Measurements from ENCODE around the gene LMX1A.

Gene LMX1A

DNA sequence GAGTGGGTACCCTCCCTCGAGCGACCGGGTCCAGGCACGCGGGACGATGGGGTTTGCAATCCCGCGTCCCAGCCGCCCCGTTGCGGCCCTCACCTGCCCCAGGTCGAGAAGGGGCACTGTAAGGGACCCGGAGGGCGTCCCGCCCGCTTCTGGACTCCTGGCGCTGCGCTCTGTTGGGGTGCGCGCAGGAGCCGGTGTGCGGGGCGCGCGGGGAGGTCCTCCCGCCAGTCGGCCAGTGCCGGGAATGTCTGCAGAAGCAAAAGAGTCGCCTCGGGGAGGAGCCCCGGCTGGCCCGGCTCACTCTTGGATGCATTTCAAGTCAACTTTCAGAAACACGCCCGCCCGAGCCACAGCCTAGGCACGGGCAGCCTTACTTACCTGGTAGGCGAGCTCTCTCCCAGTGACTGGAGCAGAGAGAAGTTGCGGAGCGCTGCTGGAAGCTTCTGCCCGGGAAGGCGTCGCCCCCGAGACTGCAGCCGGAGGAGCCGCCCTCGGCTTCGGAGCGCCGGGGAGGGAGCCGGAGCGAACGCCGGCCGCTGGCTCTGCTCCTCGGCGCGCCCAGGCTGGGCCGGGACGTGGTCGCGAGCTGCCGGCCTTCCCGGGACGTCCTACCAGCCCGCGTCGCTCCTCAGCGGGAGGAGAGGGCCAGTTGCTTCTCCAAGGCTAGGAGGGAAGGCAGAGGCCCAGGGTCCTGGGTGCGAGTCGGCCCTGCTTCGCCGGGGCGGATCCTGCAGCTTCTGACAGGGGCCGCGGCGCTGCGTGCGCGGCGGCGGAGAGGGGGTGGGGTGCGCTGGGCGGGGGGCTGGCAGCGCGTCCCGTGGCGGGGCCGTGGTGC, at the start of gene LMX1A:
Gene LMX1A (minus strand): TSS at position 739 of the 835 bp plus-strand sequence. CDS start 1,156 bp downstream, outside the sequence.
- DNase-seq, result no peak

DNA sequence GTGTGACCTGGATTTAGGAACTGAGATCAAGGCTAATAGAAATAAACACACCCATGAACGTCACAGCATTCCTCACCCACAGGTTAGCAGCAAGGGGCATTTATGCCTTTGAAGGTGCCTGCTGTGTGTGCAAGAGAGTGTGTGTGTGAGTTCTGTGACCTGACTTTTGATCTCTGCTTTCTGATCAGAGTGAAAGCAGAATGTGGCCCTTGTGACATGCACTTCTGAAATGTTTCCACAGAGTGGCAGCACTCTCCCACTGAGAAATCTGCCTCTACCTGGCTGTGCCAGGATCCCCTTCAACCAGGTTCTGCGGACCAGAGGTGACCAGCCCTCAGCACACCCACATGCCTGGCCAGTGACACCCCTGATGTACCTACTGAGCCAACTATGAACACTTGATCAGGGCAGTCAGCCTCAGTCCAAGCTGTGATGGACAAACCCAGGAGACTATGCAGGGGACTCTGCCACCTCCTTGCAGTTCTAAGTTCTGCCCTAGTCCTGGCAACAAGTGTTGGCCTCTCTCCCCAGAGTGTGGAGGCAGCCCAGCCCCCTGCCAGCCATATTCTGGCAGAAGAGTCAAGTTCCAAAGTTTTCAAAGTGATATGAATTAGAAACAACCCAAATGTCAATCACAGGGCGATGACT, 47.4 kb upstream of the LMX1A start:
- peak; percentile 9 to 21 for DNase-seq

DNA sequence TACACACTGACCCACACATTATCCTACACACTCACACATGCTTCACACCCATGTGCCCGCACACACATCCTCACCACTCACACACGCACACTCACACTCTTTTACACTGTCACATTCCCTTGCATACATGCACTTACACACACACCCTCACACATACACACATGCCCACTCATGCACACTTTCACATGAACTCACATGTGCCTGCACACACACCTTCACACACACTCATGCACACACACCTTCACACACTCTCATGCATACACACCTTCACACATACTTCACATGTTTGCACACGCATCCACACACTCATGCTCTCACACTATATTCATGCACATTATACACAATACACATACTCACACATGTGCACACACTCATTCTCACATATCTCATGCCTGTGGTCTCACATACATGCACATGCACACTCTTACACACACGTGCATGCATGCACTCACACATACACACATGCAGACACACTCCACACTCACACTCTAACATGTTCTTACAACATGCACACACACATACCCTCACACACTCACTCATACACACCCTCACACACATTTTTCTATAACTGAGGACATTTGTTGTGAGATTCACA, 46.1 kb upstream of the LMX1A start:
- no peak for DNase-seq

DNA sequence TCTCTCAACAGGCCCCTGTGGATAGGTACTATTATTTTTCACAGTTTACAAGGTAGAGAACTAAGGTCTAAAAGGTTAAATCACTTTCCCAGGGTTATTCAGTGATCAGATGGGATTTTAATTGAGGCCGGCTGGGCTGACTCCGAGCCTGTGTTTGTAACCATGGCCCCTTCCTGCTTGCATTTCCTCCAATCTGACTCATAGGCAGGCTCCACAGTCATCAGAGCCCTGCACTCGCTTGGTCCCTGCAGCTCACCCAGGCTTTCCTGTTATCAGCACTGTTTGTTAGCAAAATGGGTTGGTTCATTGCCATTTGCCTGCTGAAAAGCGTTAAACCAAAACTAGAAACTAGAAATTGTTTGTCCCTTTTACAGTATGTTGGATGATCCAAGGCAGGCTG, 41.4 kb upstream of the LMX1A start:
- DNase-seq, result peak in 1 of 2 donors; percentile 4

DNA sequence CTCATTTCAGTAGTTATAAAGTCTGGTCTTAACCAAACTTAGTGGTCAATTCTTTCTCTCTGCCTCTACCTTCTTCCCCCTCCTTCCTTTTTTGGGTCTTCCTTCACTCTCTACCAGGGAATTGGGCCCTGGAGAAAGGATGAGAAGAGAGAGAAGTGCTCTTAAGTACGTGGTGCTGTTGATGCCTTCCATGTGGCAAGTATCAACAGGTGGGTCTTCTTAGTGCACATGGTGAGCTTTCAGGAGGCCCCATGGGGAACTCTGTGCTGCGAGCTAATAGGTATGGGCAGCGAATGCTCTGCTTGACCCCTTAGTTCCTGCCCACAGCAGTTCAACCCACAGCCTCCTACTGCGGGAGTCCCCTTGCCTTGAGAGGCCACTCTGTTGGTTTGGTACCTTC, 39.4 kb upstream of the LMX1A start:
- DNase-seq, result no peak

DNA sequence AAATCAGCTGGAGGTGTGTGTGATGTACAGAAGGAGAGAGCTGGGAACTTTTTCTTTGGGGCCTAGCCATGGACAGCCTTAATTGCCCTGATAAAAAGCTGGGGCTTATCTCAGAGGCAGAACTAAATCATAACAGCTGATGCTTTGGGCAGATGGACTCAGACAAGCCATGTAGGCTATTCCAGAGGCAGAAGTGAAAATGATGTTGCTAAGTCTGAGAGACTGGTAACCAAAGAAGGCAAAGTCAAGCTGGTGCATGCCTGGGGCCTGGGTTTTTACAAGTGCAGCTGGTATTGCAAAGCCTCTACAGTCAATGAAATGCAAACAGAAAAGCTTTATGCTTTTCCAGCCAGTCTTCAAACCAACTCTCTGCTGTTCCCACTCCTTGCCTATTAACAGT, 39.0 kb upstream of the LMX1A start:
- DNase-seq, result no peak

DNA sequence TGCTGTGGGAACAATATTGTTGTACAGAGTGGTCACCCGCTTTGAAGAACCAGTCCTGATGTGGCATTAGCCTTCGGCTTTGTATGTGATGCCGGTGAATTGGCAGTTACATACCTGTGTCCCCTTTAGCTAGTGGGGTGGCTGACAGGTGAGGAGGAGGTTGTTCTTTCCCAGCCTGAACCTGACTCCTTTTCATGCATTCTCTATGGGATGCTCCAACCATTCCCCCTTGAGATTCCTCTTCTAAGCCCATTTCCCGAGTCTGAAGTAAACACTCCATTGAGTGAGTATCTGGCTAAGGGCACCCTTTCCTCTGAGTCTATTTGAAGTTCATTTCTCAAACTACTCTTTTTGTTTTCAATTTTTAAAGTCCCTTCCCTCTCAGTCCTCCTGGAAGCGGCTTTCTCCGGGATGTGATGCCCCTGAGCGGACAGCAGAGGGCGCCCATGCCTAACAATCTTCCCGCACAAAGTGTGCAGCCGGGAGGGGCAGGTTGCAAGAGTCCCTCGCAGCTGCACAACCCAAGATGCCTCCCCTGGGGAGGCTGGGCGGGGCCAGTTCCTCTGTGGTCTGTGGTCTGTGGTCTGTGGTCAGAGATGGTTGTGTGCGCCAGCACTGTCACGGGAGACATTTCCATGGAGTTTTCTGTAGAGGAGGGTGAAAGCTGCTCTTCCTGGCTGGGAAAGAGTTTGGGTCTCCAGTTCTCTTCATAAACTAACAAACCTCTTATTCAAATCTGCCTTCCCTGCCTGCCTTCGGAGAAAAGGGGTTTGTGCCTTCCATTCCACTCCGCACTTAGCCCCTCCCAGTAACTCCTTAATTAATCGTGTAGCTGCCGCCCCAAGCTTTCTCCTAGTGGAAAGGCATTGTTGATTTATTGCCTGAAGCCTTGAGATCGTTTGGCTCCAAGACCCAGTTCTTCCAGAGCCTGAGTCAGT, 36.4 kb upstream of the LMX1A start:
- DNase-seq, result peak; percentile 66 to 87

DNA sequence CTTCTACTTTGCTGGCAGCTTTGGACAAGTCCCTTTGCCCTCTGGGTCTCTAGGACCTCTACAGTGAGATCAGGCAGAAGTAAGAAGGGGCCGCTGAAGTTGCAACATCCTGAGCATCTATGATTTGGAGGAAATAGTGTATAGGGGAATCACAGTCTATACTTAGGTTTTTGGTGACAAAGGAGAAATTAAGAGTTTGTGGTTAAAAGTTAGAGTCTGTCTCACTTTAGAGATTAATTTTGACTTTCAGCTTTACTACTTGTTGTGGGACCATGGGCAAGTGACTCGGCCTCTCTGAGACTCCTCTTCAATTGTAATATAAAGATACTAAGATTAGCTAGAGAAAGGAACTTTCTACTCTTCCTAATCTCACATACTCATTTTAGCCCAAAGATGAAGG, 33.1 kb upstream of the LMX1A start:
- DNase-seq, result no peak

DNA sequence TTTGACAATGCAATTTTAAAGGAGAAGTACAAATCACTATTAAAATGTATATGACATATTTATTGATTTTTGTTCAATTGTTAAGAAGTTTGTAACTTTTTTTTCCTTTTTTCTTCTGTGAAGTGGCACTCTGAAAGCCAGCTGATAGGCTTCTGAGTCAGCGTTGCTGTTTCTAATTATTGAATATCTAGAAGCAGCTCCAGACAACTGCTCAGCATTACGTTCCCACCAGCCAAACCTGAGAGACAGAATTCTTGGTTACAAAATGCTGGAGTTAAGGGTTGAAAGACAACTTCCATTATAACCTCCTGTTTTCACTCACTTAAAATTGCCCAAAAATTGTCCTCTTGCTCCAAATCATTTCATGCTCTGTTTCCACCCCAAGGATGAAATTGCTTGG, 31.4 kb upstream of the LMX1A start:
- DNase-seq, result no peak

DNA sequence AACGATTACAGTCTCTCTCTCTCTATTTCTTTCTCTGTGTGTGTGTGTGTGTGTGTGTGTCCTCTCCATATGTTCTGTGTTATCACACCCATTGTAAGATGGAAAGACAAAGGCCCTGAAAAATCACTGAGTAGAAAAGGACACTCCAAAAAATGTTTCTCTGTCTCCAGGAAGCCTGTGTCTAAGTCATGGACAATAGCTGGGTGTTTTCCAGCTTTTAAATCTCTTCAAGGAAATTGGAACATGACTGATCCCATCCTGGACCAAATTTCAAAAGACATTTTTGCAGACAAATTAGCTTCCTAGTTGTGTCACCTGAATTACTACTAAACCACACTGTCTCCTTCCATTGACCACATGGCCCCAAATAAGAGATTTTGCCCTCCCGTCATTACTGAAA, 31.0 kb upstream of the LMX1A start:
- DNase-seq, result no peak

DNA sequence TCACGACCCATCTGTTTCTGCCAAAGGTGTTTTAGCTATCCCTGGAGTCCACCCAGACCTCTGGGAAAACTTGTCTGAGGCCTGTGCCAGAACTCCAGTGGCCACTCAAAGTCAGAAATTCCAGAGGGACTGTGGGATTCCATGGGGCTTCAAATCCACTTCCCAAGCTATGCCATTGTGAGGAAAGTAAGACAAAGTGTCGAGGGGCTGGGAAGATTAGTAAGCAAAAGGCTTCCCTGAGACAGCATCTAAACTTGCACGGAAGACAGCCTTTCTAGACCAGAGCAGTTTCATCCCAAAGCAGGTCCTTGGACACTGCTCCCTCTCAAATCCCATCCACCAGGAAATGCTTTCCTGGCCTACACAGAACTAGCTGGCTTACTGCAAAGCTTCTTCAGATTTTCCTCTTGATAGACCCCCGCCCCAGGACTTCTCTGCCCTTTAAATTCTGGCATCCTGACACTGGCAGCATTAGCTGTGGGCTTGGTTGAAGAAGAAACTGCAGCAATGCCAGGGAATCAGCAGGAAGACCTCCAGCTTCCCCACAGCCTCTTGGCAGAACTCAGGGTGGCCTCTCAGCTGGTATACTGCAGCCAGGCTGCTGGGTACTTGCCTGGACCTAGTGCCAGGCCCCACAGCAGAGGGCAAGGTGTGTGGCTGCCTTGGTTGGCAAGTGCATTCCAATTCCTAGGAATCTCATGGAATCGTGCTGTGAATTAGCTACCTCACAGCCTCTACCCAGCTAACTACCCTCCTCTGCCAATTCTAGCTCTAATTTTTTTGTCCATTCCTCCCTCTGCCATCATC, 27.3 kb upstream of the LMX1A start:
- DNase-seq, result no peak

DNA sequence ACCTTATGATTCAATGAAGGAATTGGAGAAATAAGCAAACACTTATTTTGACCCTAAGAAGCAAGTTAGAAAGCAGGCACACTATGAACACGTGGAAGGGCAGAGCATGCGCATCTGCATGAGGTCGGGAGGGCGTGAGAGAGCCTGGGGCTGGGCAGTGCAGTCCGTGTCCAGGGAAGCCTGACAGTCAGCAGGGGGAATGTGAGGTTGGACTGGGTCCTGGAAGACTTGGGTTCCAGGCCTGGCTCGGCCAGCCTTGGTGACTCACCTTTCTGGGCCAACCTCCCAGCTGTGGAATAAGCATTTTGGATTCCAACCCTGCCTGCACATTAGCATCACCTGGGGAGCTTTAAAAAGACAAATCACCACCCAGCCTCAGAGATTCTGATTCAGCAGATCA, 26.6 kb upstream of the LMX1A start:
- no peak for DNase-seq

DNA sequence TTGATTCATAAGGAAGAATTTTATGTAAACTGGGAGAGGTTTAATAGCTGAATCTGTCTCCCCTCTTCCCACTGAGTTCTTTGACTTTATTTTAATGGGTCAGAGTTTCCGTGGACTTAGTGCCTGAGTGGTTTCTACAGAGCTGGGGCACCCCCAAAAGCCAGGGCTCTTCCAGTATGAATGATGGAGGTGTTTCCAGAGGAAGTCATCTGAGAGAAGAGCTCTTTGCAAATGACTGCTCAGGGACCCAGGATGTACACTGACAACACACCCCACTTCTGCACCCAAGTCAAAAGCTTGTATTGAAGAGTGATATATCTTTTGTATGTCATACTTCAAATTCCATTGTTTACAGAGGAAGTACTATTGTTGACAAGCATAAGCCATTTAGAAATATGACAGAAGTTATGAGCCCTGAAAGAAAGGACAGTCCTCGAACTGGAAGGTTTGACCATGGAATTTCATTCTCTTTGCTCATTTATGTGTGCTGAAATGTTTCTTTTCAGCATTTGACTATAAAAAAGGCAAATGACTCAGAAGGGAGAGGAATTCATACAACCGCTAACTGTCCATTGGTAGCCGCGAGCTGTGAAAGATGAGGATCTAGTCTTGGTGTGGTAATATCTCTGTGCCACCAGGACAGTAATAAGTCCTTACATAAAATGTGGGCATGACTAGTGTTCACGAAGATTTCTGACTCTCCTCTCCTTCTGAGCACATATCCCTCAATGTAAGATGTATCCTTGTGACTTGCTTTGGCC, 25.4 kb upstream of the LMX1A start:
- no peak for DNase-seq

DNA sequence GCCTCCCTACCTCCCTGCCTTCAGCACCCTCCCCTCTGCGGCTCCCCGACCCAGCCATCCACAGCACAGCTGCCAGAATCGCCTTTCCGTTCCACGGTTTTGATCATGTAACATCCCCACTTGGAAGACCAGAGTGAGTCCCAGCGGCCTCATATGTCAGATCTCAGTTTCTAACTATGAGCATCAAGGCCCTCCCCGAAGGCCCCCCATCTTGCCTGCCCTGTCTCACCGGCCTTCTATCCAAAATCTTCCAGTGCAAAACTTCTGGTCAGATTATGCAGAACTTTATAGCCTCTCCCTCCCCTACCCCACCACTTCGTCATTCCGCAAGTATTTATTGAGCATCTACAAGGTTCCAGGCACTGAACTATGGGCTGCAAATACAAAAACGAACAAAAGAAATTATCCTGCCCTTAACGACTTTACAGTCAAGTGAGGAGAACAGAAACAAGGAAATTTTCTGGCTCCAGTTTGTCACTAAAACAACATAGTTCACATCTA, 20.3 kb upstream of the LMX1A start:
- DNase-seq, result no peak

DNA sequence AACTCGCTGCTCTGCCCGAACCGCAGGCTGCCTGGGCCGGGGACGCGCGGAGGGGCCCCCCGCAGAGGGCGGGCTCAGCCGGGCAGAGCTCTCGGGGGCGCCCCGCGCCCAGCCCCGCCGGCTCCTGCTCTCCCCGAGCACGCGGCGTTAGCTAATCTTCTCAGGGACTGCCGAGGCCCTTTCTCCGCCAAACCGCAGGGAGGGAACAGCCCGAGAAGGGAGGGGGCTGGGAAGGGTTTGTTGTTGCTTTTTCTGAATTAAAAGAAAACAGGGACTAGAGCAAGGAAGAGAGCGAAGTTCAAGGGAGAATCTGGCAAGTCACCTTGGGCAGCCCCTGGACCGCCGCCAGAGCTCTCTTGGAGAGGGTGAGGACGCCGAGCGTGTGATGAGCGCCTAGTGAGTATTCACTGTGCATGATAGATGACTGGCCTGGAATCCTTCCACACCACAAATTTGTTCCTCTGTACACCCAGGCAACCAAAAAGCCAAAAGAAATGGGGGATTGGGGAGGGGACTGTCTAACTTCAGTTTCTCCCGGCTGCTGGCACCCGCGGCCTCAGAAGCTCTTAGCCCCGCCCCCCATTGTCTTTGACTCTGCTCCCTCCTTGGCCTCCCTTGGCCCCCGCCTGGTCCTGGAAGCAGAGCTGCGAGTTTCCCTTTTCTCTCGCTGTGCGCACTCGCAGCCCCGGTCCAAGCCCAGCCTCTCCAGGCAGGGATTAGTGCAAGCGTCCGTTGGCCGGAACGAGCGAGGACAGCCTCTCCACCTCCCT, 19.7 kb upstream of the LMX1A start:
- DNase-seq, result peak in 1 of 2 donors; percentile 10

DNA sequence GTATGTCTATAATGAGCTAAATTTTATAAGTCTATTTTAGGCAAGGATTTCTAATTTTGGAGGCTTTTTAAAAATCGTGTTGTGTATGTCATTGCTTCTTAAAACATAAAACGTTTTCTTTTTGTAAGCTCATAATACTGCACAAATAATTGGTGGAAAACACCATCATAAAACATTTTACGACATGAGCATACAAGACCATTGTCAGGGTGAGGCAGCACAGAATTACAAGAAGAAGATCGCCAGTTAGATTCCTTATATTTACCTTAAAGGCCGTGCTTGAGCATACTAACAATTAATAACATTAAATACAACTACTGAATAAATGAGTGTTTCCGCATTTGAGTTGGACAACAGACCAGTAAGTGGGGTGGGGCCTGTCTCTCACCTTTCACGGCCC, 19.1 kb upstream of the LMX1A start:
- DNase-seq, result no peak

DNA sequence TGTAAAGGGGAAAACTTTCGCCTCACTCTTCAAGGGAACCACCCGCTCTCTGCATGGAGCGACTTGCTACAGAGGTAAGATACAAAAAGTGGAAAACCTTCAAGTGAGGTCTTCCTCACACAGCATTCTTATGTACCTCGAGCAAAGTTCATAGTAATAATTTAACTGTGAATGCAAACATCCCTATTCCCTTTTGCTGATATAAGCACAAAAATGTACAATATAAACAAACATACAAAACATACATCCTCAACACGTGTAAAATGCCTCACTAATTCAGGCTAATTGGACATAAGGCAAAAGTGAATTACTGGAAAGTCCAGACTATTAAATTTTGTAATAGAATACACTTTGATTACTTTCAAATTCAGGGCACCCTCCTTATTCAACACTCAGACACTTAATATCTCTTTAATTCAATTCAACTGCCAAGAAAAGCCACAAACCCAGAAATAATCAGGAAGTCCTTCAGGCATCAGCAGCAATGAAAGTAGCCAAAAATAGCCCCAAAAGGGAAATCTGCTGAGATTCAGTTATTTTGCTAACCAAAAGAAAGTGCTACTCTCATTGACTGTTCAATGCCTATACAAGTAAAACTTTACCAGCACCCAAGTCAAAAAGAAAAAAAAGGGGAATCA, 15.2 kb upstream of the LMX1A start:
- DNase-seq, result peak in 1 of 2 donors; percentile 18

DNA sequence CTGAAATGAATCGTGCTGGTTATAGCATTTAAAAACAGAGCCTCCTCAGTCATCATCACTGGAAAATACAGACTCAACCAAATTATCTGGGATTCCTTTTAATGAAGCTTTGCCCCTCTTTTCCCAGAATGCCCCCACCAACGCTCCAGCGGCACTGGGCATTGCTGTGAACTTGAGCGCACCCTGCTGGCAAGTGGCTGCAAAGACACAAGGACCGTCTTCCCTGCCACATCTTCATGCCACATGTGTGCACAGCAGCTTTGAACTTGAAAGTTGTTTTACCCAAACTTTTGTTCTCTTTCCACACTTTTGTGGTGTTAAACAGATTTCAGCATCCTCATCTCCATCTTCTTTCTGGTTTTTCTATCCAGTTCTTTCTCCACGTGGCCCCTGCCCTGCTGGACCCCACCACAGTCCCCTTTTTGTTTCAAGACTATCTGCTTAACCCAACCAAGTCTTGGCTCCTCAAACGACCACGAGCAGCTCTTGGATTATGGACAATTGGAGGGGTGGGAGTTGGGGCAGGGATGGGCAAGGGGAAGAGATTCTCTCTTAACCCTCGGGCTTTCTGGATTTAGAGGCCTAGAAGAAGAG, 12.8 kb upstream of the LMX1A start:
- DNase-seq, result peak; percentile 25 to 71

DNA sequence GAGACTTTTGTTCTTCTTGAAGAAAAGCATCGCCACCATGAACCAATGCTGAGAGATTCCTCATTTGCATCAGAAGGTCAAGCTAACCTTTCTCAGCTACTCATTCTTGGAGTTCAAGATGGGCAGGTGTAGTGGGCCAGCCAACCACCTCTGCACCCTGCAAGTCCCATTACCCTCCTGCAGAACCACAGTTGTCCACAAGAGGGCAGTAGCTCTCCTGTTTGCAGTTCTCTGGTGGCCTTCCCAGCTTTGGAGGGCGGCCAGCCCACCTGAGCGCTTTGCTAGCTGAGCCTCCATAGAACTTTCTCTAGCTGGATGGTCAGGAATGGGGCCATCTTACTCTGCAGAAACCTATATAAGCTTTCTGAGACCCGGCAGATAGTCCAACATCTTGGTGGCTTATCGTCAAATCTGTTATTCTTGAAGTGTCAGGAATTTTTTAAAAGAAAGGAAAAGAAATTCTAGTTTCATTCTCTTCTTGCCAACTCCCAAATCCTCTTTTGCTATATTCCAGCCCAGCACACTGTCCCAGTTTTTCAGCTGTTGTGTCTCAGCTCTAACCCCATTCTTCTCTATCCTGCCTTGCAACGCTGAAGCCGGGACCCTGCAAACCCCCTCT, 11.0 kb upstream of the LMX1A start:
- peak; percentile 32 to 85 for DNase-seq

Measured in inflammatory macrophage treated with lipopolysaccharide for 1 hour (primary cell).